Upper lobe of right lung (tissue), 1 donor: ENCODE data around the gene HECTD2. TPM values are rescaled to one million over a fixed set of nuclear protein-coding genes. Genes with fewer than 3 reads are reported as not detected.
"Not testable (repeated sequence)": the region's sequence is repeated elsewhere in the genome, so short reads cannot be mapped to it uniquely, and the experiment has no call there.

Experiments
- ATAC-seq: fragments of 200-7000 bp; cut with Tn5 transposase; one replicate; pipeline ENCODE4 v1.9.1; 2020; ENCODE audit warnings: mild to moderate bottlenecking, moderate library complexity
- DNase-seq: peaks from one replicate; pipeline ENCODE4 v3.0.0-alpha.2; 2020
- H3K27ac ChIP-seq: fragments of 200-600 bp; one replicate; pipeline ENCODE4 v1.8.0; 2022
- H3K27me3 ChIP-seq: fragments of 200-600 bp; one replicate; pipeline ENCODE4 v1.8.0; 2022; ENCODE audit warnings: mild to moderate bottlenecking
- H3K36me3 ChIP-seq: fragments of 200-600 bp; one replicate; pipeline ENCODE4 v1.8.0; 2022
- H3K4me1 ChIP-seq: fragments of 200-600 bp; one replicate; pipeline ENCODE4 v1.8.0; 2022
- H3K4me3 ChIP-seq: fragments of 200-600 bp; one replicate; pipeline ENCODE4 v1.8.0; 2022; ENCODE audit warnings: mild to moderate bottlenecking
- H3K9me3 ChIP-seq: fragments of 200-600 bp; one replicate; pipeline ENCODE4 v1.8.0; 2022
- CTCF ChIP-seq: fragments of 200-600 bp; IDR thresholded peaks from one replicate; pipeline ENCODE4 v1.8.0; 2022; ENCODE audit warnings: antibody characterized with exemption
- intact Hi-C: fragments of 100-400 bp; cut with DNase I; formaldehyde crosslinking; loops from one replicate; pipeline ENCODE4 v1.11.0; 2022
- total RNA-seq: library from RNA; stranded (reverse); fragmentation: NEBNext Ultra II Directional; extraction: Animal tissue kit (Norgen Biotek cat#: 25700); gene quantifications from one replicate; pipeline ENCODE4 v1.2.1, GENCODE V29; 2021
- donor health status: DM: no; HTN: yes; CAD: no; lungs with severe emphysema.

HECTD2 gene
- total RNA-seq, 1 donor from 2014 or later = 14.8 TPM

- no peaks in the 10 kb centered on the region for H3K27me3 ChIP-seq
- ATAC-seq (no peak), DNase-seq (no peak)
- H3K27ac ChIP-seq = no peak overlapping the region
- no peaks in the 10 kb centered on the region for H3K36me3 ChIP-seq
- H3K4me3 ChIP-seq = no peak overlapping the region
- intact Hi-C loops = loop anchor here (10.0 kb wide), 1 partner anchor 77 kb away; the partner anchor contains the start of gene PPP1R3C
- H3K9me3 ChIP-seq = no peaks in the 10 kb centered on the region
- no peak for TF ChIP-seq CTCF
- H3K4me1 ChIP-seq = no peaks in the 10 kb centered on the region
These were observed 147.5 kb downstream of the HECTD2 start for GRCh38 chr10:91557651-91558111.

- intact Hi-C loops = loop anchor here (10.0 kb wide), 1 partner anchor 76 kb away; the partner anchor contains the start of gene PPP1R3C
- no peaks in the 10 kb centered on the region for H3K4me1 ChIP-seq
- H3K27me3 ChIP-seq = no peaks in the 10 kb centered on the region
- no peaks in the 10 kb centered on the region for H3K36me3 ChIP-seq
- H3K4me3 ChIP-seq = no peak overlapping the region
- ATAC-seq = no peak
- no peaks in the 10 kb centered on the region for H3K9me3 ChIP-seq
- TF ChIP-seq CTCF = no peak
- H3K27ac ChIP-seq = no peak overlapping the region
- DNase-seq = no peak
These were observed 148.3 kb downstream of the HECTD2 start for GRCh38 chr10:91558473-91558872.

GRCh38 chr10:91559169-91559568 is 149.0 kb downstream of the HECTD2 start:
- no peak for DNase-seq
- intact Hi-C loops = loop anchor here (10.0 kb wide), 1 partner anchor 76 kb away; the partner anchor contains the start of gene PPP1R3C
- H3K4me1 ChIP-seq = no peaks in the 10 kb centered on the region
- no peaks in the 10 kb centered on the region for H3K9me3 ChIP-seq
- H3K27me3 ChIP-seq = no peaks in the 10 kb centered on the region
- H3K4me3 ChIP-seq = no peak overlapping the region
- no peak for ATAC-seq
- no peak overlapping the region for H3K27ac ChIP-seq
- no peak for TF ChIP-seq CTCF
- H3K36me3 ChIP-seq = no peaks in the 10 kb centered on the region

- H3K36me3 ChIP-seq = no peaks in the 10 kb centered on the region
- no peak for ATAC-seq
- H3K4me1 ChIP-seq = no peaks in the 10 kb centered on the region
- no peak overlapping the region for H3K27ac ChIP-seq
- no peak for DNase-seq
- intact Hi-C loops = loop anchor here (10.0 kb wide), 1 partner anchor 75 kb away; the partner anchor contains the start of gene PPP1R3C
- no peaks in the 10 kb centered on the region for H3K9me3 ChIP-seq
- TF ChIP-seq CTCF = no peak
- no peak overlapping the region for H3K4me3 ChIP-seq
- H3K27me3 ChIP-seq = no peaks in the 10 kb centered on the region
These were observed 149.6 kb downstream of the HECTD2 start for GRCh38 chr10:91559750-91560149.

GRCh38 chr10:91560827-91561226 is 150.7 kb downstream of the HECTD2 start:
- ATAC-seq, H3K9me3 ChIP-seq, H3K27ac ChIP-seq, DNase-seq, H3K27me3 ChIP-seq, H3K36me3 ChIP-seq, H3K4me3 ChIP-seq, H3K4me1 ChIP-seq, intact Hi-C loops: not testable (repeated sequence)

- Histone ChIP-seq H3K27me3 (no peaks in the 10 kb centered on the region), H3K4me1 (no peaks in the 10 kb centered on the region), H3K9me3 (no peaks in the 10 kb centered on the region), H3K4me3 (no peak overlapping the region), H3K36me3 (no peaks in the 10 kb centered on the region), H3K27ac (no peak overlapping the region)
- ATAC-seq = no peak
- intact Hi-C loops = no loop called here
- TF ChIP-seq CTCF = no peak
- no peak for DNase-seq
These were observed 152.9 kb downstream of the HECTD2 start for GRCh38 chr10:91562839-91563581.
